BJ (cell line): ENCODE measurements around the gene OBSL1. TPM values are rescaled to one million over a fixed set of nuclear protein-coding genes. Genes with fewer than 3 reads are reported as not detected.

ENCODE experiments used
- CTCF ChIA-PET: fragments of 350-600 bp; formaldehyde crosslinking; extraction: SDS; loops from one replicate; lab custom pipeline; 2021; ENCODE audit warnings: antibody characterized with exemption, inconsistent platforms; lab: Yijun Ruan, JAX
- POLR2A ChIA-PET: fragments of 300-600 bp; sonication (Branson Sonifier 250); formaldehyde crosslinking; extraction: SDS; loops from one replicate; lab custom pipeline; 2021; ENCODE audit warnings: antibody characterized with exemption; lab: Charles Lee
- DNase-seq: peaks from one replicate; pipeline ENCODE4 v3.0.0-alpha.2; 2011; ENCODE audit warnings: low read depth
- H3K27me3 ChIP-seq: 2 replicates; pipeline ENCODE4 v1.6.0; 2011; ENCODE audit warnings: low read length; ENCODE audit not compliant: control insufficient read depth, insufficient read depth
- H3K36me3 ChIP-seq: 2 replicates; pipeline ENCODE4 v1.5.1; 2011; ENCODE audit warnings: low read length; ENCODE audit not compliant: control insufficient read depth, insufficient read depth
- H3K4me3 ChIP-seq: 2 replicates; pipeline ENCODE4 v1.5.1; 2011; ENCODE audit warnings: low read depth, mild to moderate bottlenecking, control low read depth, low read length
- polyA plus RNA-seq: library from polyadenylated mRNA; depleted of rRNA; stranded (reverse); fragments of >200 nt; gene quantifications from 2 replicates; pipeline ENCODE4 v1.2.3, GENCODE V29; 2011
- TF ChIP-seq, protein P1 (sequence below): IDR thresholded peaks from 2 replicates; pipeline ENCODE4 v1.5.1; 2011; ENCODE audit warnings: low read depth, mild to moderate bottlenecking, control low read depth, inconsistent platforms, low read length, moderate library complexity; ENCODE audit not compliant: insufficient read depth

Gene OBSL1
- polyA plus RNA-seq, 1 experiment = 75.9 TPM

DNA sequence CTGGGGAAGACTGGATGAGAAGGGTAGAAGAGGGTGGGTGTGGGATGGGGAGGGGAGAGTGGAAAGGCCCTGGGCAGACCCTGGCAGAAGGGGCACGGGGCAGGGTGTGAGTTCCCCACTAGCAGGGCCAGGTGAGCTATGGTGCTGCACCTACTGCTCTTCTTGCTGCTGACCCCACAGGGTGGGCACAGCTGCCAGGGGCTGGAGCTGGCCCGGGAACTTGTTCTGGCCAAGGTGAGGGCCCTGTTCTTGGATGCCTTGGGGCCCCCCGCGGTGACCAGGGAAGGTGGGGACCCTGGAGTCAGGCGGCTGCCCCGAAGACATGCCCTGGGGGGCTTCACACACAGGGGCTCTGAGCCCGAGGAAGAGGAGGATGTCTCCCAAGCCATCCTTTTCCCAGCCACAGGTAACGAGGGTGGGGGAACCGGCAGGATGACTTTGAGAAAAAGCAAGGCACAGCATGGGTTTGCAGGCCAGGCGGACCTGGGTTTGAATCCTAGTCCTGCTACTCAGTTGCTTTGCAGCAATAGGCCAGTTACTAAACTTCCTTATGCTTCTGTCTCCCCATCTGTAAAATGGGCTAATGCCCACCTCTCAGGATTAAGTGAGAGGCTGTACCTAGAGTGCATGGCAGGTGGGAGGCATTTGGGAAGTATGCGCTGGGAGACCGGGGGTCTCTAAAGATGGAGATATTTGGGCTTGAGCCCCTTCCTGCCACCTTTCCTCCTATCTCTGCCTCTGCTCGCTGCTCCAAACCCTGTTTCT, 1.1 kb upstream of the OBSL1 start, which contains the start of gene INHA:
TSS of gene INHA (plus strand) at position 74 of the 765 bp plus-strand sequence. CDS start at position 139, 65 bp downstream.
- peak within 1 kb of the TSS; percentile 76 for H3K4me3 ChIP-seq
- TF ChIP-seq, protein P1, sequence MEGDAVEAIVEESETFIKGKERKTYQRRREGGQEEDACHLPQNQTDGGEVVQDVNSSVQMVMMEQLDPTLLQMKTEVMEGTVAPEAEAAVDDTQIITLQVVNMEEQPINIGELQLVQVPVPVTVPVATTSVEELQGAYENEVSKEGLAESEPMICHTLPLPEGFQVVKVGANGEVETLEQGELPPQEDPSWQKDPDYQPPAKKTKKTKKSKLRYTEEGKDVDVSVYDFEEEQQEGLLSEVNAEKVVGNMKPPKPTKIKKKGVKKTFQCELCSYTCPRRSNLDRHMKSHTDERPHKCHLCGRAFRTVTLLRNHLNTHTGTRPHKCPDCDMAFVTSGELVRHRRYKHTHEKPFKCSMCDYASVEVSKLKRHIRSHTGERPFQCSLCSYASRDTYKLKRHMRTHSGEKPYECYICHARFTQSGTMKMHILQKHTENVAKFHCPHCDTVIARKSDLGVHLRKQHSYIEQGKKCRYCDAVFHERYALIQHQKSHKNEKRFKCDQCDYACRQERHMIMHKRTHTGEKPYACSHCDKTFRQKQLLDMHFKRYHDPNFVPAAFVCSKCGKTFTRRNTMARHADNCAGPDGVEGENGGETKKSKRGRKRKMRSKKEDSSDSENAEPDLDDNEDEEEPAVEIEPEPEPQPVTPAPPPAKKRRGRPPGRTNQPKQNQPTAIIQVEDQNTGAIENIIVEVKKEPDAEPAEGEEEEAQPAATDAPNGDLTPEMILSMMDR = no peak
- POLR2A ChIA-PET = no interaction called here
- DNase-seq = no peak
- peaks cover 5% of the 10 kb centered on the region for H3K36me3 ChIP-seq
- peaks cover 9% of the 10 kb centered on the region for H3K27me3 ChIP-seq
- CTCF ChIA-PET = interaction anchor here (2.9 to 4.9 kb wide), 2 partner anchors 12 to 117 kb away, joined by 11 to 24 read pairs; no protein-coding TSS in a partner anchor

DNA sequence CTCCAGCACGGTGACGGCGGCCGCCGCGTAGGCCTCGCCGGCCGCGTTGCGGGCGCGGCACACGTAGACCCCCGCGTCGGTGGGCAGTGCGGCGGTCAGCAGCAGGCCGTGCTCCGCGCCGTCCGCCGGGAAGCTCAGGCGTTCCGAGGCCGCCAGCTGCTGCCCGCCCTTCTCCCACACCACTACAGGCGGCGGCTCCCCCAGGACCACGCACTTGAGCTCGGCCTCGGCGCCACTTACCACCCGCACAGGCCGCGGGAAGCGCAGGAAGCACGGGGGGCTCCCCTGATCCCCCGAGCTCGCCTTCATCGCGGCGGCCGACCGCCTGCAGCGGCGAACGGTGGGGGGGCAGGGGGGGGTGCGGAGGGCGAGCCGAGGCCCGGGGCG, 422 bp downstream of the OBSL1 start:
- Histone ChIP-seq H3K27me3 (no peaks in the 10 kb centered on the region; the same call in 1 of the 2 replicates), H3K4me3 (peak overlapping the region; percentile 76), H3K36me3 (peaks cover 7% of the 10 kb centered on the region)
- ChIA-PET POLR2A (interaction anchor here (0.6 kb wide), 1 partner anchor 27 kb away, joined by 3 read pairs; the partner anchor contains the start of gene STK11IP), CTCF (interaction anchor here (0.6 to 2.9 kb wide), 14 partner anchors 10 to 182 kb away, joined by 3 to 25 read pairs (median 5); partner anchors contain the start of gene STK11IP)
- TF ChIP-seq, protein P1 = no peak
- no peak for DNase-seq

DNA sequence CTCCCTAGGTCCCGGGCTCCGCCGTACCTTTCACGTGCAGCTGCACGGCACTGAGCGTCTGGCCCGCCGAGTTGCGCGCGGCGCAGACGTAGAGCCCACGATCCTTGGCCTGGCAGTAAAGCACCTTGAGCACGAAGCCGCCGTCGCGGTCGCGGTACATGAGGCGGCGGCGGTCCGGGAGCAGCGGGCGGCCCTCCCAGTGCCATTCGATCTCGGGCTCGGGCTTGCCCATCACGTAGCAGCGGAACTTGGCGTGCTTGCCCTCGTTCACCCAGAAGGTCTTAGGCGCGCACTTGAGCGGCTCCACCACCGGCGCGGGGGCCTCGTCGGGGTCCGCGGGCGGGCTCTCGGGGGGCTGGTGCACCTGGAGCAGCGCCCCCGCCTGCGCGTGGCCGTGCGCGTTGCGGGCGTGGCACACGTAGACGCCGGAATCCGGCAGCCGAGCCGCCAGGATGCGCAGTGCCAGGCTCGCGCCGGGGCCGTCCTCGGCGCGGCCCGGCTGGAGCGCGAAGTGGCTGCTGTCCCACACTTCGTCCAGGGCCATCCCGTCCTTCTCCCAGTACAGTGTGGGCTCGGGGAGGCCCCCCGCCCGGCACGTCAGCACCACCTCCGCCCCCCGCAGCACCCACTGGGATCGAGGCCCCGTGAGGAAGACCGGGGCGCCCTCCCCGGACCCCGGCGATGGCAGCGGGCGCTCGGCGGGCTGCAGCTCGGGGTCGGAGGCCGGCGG, 980 bp downstream of the OBSL1 start:
- ChIA-PET CTCF (interaction anchor here (0.6 to 2.9 kb wide), 13 partner anchors 10 to 182 kb away, joined by 3 to 25 read pairs (median 5); partner anchors contain the start of gene STK11IP), POLR2A (interaction anchor here (0.6 kb wide), 1 partner anchor 27 kb away, joined by 3 read pairs; the partner anchor contains the start of gene STK11IP)

DNA sequence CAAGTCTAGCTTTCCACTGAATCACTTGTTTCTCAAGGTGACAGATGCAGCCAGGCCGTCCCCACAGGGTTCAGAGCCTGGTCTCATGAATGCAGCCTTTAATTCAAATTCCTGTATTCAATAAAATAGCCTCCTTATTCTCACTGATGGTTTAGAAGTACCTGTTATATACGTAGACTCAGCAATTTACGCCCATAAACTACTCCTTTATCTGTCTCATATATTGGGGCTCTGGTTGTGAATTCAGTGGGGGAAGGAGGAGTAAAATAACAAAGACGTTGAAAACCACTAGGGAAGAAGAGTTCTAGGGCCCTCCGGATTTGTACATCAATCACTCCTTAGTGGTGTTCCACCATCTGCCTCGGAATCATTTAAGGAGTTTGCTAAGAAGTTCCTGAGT, 1.7 kb downstream of the OBSL1 start:
- no peak for DNase-seq

More for the DNA sequence above, 980 bp downstream of the OBSL1 start:
- Histone ChIP-seq H3K4me3 (peak overlapping the region; percentile 76), H3K27me3 (no peaks in the 10 kb centered on the region; the same call in 1 of the 2 replicates), H3K36me3 (peaks cover 7% of the 10 kb centered on the region)
- TF ChIP-seq, protein P1 = no peak
- no peak for DNase-seq

More for the DNA sequence above, 1.7 kb downstream of the OBSL1 start:
- ChIA-PET POLR2A (no interaction called here), CTCF (interaction anchor here (0.8 to 2.9 kb wide), 3 partner anchors 9 to 120 kb away, joined by 3 to 11 read pairs (median 10); no protein-coding TSS in a partner anchor)
- Histone ChIP-seq H3K27me3 (no peaks in the 10 kb centered on the region; the same call in 1 of the 2 replicates), H3K4me3 (peak overlapping the region; percentile 76; the same call in 1 of the 2 replicates), H3K36me3 (peaks cover 10% of the 10 kb centered on the region)
- TF ChIP-seq, protein P1 = no peak
